OCI-LY3 (cell line): ENCODE data around the gene PRICKLE2.

Source experiments
- H2AFZ ChIP-seq: fragments of 200-600, 300-600 bp; shearing (Covaris generic); 2 replicates; pipeline ENCODE4 v1.6.0; 2014; ENCODE audit warnings: antibody characterized with exemption, low read depth, low read length
- H3K27ac ChIP-seq: fragments of 200-600, 300-600 bp; sonication (generic); 2 replicates; pipeline ENCODE4 v1.5.1; 2014; ENCODE audit warnings: mild to moderate bottlenecking, low read length, moderate library complexity, mixed read lengths
- H3K27me3 ChIP-seq: fragments of 200-600, 300-600 bp; sonication (generic); 2 replicates; pipeline ENCODE4 v1.6.1; 2014; ENCODE audit warnings: low read depth, low read length, mixed read lengths
- H3K36me3 ChIP-seq: fragments of 200-600, 300-600 bp; sonication (generic); replicated peaks from 2 replicates; pipeline ENCODE3; 2014; ENCODE audit warnings: low read depth, low read length, mixed read lengths
- H3K4me1 ChIP-seq: fragments of 300-600, 200-600 bp; sonication (generic); 2 replicates; pipeline ENCODE4 v1.6.1; 2014; ENCODE audit warnings: low read length, mixed read lengths
- H3K4me2 ChIP-seq: fragments of 200-600, 300-600 bp; sonication (generic); 2 replicates; pipeline ENCODE4 v1.6.1; 2014; ENCODE audit warnings: low read length, mixed read lengths
- H3K4me3 ChIP-seq: fragments of 300-600, 200-600 bp; sonication (generic); 2 replicates; pipeline ENCODE4 v1.5.1; 2014; ENCODE audit warnings: antibody characterized with exemption, mild to moderate bottlenecking, low read length, moderate library complexity
- H3K79me2 ChIP-seq: fragments of 300-600, 200-600 bp; shearing (Covaris generic); 2 replicates; pipeline ENCODE4 v1.6.1; 2014; ENCODE audit warnings: mild to moderate bottlenecking, low read length, mixed read lengths
- H3K9ac ChIP-seq: fragments of 300-600, 200-600 bp; shearing (Covaris generic); 2 replicates; pipeline ENCODE4 v1.6.0; 2014; ENCODE audit warnings: mild to moderate bottlenecking, low read length, moderate library complexity
- H3K9me3 ChIP-seq: fragments of 200-600, 300-600 bp; shearing (Covaris generic); 2 replicates; pipeline ENCODE4 v1.6.1; 2014; ENCODE audit warnings: low read length, mixed read lengths; ENCODE audit not compliant: insufficient read depth
- H4K20me1 ChIP-seq: fragments of 200-600, 300-600 bp; sonication (generic); 2 replicates; pipeline ENCODE4 v1.6.1; 2016; ENCODE audit warnings: low read length, mixed read lengths; ENCODE audit not compliant: insufficient read depth
- EZH2phosphoT487 ChIP-seq: fragments of 200-600 bp; shearing (Covaris generic); IDR thresholded peaks from 2 replicates; pipeline ENCODE4 v1.6.1; 2018; ENCODE audit warnings: antibody characterized with exemption, mixed run types, low read depth
- TF ChIP-seq, protein P1 (sequence below): fragments of 200-600, 300-600 bp; sonication (generic); IDR thresholded peaks from 2 replicates; pipeline ENCODE4 v1.5.1; 2014; ENCODE audit warnings: antibody characterized with exemption, low read length, low read depth

The PRICKLE2 gene

DNA sequence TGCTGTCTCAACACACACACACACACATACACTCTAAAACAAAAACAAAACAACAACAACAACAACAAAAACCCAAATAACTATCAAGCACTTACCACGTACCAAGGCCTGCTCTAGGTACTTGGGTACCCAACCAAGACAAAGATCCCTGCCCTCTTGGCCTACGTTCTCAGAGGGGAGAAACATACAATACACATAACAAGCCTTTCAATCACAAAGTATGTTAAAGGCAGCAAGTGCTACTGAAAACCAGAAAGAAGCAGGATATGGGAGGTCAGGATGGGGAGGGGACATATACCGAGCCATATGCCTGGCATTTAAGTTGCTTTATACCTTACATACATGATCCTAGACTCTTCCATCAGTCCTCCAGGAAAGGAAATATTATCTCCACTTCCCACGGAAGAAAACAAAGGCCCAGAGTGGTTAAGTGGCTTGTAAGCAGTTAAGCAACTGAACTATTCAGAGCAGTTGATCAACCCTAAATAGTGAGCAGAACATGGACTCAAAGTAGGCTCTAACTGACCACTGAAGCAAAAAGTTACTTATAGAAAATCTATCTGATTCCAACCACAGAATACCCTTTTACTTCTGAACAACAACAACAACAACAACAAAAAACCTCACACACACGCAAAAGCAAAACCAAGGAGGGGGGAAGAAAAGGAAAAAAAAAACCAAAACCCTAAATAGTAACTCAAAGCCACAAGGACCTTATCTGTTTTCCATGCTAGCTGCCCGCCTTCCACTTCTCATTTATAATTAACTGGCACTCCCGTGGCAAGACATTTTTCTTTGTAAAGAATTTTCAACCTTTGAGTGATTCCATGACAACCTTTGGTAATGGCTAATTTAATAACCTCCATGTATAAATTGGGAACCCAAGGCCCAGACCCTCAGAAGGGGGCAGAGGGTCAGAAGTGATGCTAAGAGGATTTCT, 21.0 kb downstream of the PRICKLE2 start:
- Histone ChIP-seq H3K9me3 (no peaks in the 10 kb centered on the region), H3K27ac (no peak overlapping the region), H3K4me2 (no peak overlapping the region), H3K27me3 (peaks cover 14% of the 10 kb centered on the region; the same call in 1 of the 2 replicates), H2AFZ (no peak overlapping the region), H3K9ac (no peak overlapping the region), H3K4me1 (no peaks in the 10 kb centered on the region), H3K79me2 (no peaks in the 10 kb centered on the region), H3K36me3 (no peaks in the 10 kb centered on the region), H4K20me1 (no peaks in the 10 kb centered on the region), H3K4me3 (no peak overlapping the region)
- TF ChIP-seq, protein P1, sequence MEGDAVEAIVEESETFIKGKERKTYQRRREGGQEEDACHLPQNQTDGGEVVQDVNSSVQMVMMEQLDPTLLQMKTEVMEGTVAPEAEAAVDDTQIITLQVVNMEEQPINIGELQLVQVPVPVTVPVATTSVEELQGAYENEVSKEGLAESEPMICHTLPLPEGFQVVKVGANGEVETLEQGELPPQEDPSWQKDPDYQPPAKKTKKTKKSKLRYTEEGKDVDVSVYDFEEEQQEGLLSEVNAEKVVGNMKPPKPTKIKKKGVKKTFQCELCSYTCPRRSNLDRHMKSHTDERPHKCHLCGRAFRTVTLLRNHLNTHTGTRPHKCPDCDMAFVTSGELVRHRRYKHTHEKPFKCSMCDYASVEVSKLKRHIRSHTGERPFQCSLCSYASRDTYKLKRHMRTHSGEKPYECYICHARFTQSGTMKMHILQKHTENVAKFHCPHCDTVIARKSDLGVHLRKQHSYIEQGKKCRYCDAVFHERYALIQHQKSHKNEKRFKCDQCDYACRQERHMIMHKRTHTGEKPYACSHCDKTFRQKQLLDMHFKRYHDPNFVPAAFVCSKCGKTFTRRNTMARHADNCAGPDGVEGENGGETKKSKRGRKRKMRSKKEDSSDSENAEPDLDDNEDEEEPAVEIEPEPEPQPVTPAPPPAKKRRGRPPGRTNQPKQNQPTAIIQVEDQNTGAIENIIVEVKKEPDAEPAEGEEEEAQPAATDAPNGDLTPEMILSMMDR: no peak
- TF ChIP-seq EZH2phosphoT487: no peak

DNA sequence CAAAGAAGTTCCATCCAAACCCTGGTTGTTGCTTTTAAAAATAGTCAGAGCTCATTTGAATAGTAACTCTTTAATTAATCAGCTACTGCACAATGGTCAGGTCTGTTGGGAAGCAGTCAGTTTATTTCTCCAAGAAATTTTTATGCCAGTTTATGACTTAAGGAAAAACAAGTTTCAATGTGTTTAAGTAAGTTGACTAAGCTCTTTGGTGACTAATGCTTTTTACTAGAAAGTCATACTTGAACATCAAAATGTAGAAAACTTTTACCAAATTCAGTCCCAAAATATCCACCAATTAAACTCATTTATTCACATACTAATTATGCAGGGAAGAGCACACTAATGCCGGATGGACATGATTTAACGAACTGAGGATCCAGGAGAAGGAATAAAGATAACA, 22.1 kb downstream of the PRICKLE2 start:
- TF ChIP-seq, protein P1: no peak
- TF ChIP-seq EZH2phosphoT487: no peak
- Histone ChIP-seq H3K4me1 (no peaks in the 10 kb centered on the region), H3K27me3 (peaks cover 14% of the 10 kb centered on the region; the same call in 1 of the 2 replicates), H2AFZ (no peak overlapping the region), H3K27ac (no peak overlapping the region), H4K20me1 (no peaks in the 10 kb centered on the region), H3K79me2 (no peaks in the 10 kb centered on the region), H3K9ac (no peak overlapping the region), H3K9me3 (no peaks in the 10 kb centered on the region), H3K4me2 (no peak overlapping the region), H3K4me3 (no peak overlapping the region), H3K36me3 (no peaks in the 10 kb centered on the region)

DNA sequence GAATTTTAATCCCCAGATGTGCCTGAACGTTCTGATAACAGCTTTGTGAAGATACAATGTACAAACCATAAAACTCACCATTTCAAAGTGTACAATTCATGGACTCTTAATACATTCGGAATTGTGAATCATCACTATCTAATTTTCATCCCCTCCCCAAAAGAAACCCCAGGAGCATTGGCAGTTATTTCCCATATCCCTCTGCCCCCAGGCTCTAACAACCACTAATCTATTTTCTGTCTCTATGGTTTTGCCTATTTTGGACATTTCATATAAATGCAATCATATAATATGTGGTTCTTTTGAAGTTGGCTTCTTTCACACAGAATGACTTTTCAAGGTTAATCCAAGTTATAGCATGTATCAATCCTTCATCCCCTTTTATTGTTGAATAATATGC, 25.3 kb downstream of the PRICKLE2 start:
- Histone ChIP-seq H3K36me3 (no peaks in the 10 kb centered on the region), H3K9ac (no peak overlapping the region), H3K27me3 (no peaks in the 10 kb centered on the region; the same call in 1 of the 2 replicates), H3K79me2 (no peaks in the 10 kb centered on the region), H3K4me2 (no peak overlapping the region), H4K20me1 (no peaks in the 10 kb centered on the region), H3K4me1 (no peaks in the 10 kb centered on the region), H3K27ac (no peak overlapping the region), H3K9me3 (no peaks in the 10 kb centered on the region), H3K4me3 (no peak overlapping the region), H2AFZ (no peak overlapping the region)
- TF ChIP-seq, protein P1: no peak
- TF ChIP-seq EZH2phosphoT487: no peak

DNA sequence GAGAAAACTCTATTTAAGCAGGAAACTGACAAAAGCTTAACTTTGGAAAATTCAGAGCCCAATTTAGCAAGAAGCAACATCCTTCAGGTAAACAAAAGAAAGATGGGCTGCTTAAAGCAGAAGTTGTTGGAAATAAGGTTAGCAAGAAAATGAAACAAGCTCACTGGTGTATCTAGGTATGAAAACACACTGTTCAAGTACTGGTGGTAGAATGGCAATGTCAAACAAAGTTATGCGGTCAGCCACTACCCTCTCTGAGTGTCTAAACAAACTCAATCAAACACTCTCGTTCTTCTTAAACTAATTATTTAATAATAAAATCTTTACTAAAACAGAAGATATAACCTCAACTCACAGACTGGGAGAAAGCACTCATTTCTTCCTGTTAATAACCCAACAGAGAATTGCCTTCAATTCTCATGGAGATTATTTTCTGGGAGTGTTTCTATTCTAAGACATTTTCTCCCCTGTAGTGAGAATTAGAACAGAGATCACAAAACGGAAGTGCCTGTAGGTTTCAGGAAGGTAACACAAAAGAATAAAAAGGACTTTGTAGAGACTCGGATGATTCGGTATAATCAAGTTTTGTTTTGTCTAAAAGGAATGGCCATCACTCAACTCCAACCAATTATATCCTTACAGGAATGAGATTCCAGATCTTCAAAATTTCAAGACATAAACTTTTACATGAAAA, 28.9 kb downstream of the PRICKLE2 start:
- no peak overlapping the region for H3K4me2 ChIP-seq
- H4K20me1 ChIP-seq: no peaks in the 10 kb centered on the region
- H3K4me1 ChIP-seq: no peaks in the 10 kb centered on the region
- no peak overlapping the region for H3K4me3 ChIP-seq
- peaks cover 9% of the 10 kb centered on the region; the same call in 1 of the 2 replicates for H3K27me3 ChIP-seq
- H3K79me2 ChIP-seq: no peaks in the 10 kb centered on the region
- H2AFZ ChIP-seq: no peak overlapping the region
- no peak overlapping the region for H3K27ac ChIP-seq
- no peak for TF ChIP-seq EZH2phosphoT487
- TF ChIP-seq, protein P1: no peak
- H3K36me3 ChIP-seq: no peaks in the 10 kb centered on the region
- 0 out of 2 replicates have a peak, but pooled peaks cover 4% of the 10 kb centered on the region for H3K9me3 ChIP-seq
- H3K9ac ChIP-seq: no peak overlapping the region
